GDM1 (cell line): Measurements from ENCODE around the gene MINDY2.
"Not testable (repeated sequence)": the region's sequence is repeated elsewhere in the genome, so short reads cannot be mapped to it uniquely, and the experiment has no call there.

Experiments used
- DNase-seq: peaks from one replicate; lab custom pipeline; 2025; lab: John Stamatoyannopoulos, UW

The MINDY2 gene

GRCh38 chr15:58883926-58884325 lies 112.8 kb downstream of the MINDY2 start:
- DNase-seq = not testable (repeated sequence)

GRCh38 chr15:58886921-58887320 lies 115.8 kb downstream of the MINDY2 start:
- no peak for DNase-seq

GRCh38 chr15:58889363-58889762 lies 118.3 kb downstream of the MINDY2 start:
- DNase-seq = no peak

- DNase-seq = no peak
These were observed 127.1 kb downstream of the MINDY2 start for GRCh38 chr15:58898150-58898680.

GRCh38 chr15:58900631-58901030 lies 129.5 kb downstream of the MINDY2 start:
- DNase-seq = no peak

GRCh38 chr15:58908550-58909309 lies 137.6 kb downstream of the MINDY2 start:
- DNase-seq = no peak

- DNase-seq = no peak
These were observed 138.5 kb downstream of the MINDY2 start for GRCh38 chr15:58909616-58910015.

- no peak for DNase-seq
These were observed 139.4 kb downstream of the MINDY2 start for GRCh38 chr15:58910456-58910855.
